ENCODE measurements around the gene PAXX. TPM values are rescaled to one million over a fixed set of nuclear protein-coding genes. Genes with fewer than 3 reads are reported as not detected.

PAXX gene
- total and polyA plus RNA-seq, 2 donors (not counting 1 experiment from before 2014, with no cell fraction given): 6.1 to 13.7 TPM

DNA sequence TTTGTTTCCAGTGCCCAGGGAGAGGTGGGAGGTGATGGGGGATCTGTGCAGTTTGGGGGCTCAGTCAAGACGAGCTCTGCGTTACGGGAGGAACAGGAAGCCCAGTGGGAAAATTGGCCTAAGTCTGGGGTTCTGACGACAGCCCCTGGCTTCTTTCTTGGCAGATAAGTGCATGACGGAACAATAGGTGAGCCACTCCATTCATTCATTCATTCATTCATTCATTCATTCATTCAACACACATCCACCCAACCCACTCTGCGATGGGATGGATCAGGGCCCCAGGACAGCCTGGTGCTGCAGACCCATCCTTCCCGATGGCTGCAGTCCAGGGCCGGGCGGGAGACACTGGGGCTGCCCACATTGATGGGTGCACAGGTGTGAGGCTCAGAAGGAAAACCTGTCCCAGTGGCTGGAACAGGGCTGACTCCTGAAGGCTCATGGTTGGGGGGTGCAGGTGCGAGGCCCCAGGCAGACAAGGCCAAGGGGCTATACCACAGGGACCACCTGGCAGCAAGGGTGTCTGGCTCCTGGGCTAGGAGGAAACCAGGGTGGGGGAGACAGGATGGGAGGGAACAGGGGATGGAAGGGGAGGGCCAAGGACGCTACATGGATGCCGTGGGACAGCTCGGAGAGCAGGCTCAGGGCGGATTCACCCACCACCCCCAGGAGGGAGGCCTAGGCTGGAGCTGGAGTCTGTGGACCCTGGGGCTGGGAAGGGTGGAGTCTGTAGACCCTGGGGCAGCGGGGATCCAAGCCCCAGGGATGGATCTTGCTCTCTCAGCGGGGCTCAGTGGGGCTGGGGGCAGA, 11.3 kb upstream of the PAXX start:
- no peak overlapping the region for H3K9ac ChIP-seq (ENCODE audit: insufficient read depth, low read length)
- H3K27ac ChIP-seq (ENCODE audit: insufficient read depth, low read length): no peak overlapping the region
- H3K79me2 ChIP-seq (ENCODE audit: control insufficient read depth, insufficient read depth, low read length): no peaks in the 10 kb centered on the region
- H3K9me3 ChIP-seq (ENCODE audit: control insufficient read depth, insufficient read depth, low read depth, low read length): no peaks in the 10 kb centered on the region
- no peaks in the 10 kb centered on the region for H3K4me1 ChIP-seq (ENCODE audit: control insufficient read depth, extremely low read depth, insufficient read depth, low read length)
- TF ChIP-seq EZH2 (IDR thresholded peaks at IDR 0.05; ENCODE audit: low read length, missing control alignments) (no peak), CTCF (conservative IDR thresholded peaks at IDR 0.05 in 1 of 2, IDR thresholded peaks at IDR 0.05 in 1 of 2; ENCODE audit: low read depth in 1 of 2, low read length in 2 of 2) (no peak)
- H3K27me3 ChIP-seq (ENCODE audit: control insufficient read depth, insufficient read depth, low read length): peaks cover 22% of the 10 kb centered on the region
- no peak overlapping the region for H2AFZ ChIP-seq (ENCODE audit: low read length)
- no peak overlapping the region for H3K4me3 ChIP-seq (replicated peaks in 1 of 4; ENCODE audit: control extremely low read depth in 1 of 4, insufficient read depth in 1 of 4, low read depth in 3 of 4, low read length in 4 of 4)
- no peaks in the 10 kb centered on the region for H3K36me3 ChIP-seq (ENCODE audit: control insufficient read depth, insufficient read depth, low read length)
- DNase-seq (ENCODE audit: low read depth in 2 of 2): no peak
- H4K20me1 ChIP-seq (ENCODE audit: control insufficient read depth, extremely low read depth, insufficient read depth, low read length): no peaks in the 10 kb centered on the region
- H3K4me2 ChIP-seq (ENCODE audit: extremely low read depth, insufficient read depth, low read length): no peak overlapping the region

GRCh38 chr9:136981588-136982231, 10.5 kb upstream of the PAXX start:
- Histone ChIP-seq H3K79me2 (ENCODE audit: control insufficient read depth, insufficient read depth, low read length) (no peaks in the 10 kb centered on the region), H3K4me1 (ENCODE audit: control insufficient read depth, extremely low read depth, insufficient read depth, low read length) (no peaks in the 10 kb centered on the region), H3K4me3 (replicated peaks in 1 of 4; ENCODE audit: control extremely low read depth in 1 of 4, insufficient read depth in 1 of 4, low read depth in 3 of 4, low read length in 4 of 4) (no peak overlapping the region), H3K36me3 (ENCODE audit: control insufficient read depth, insufficient read depth, low read length) (no peaks in the 10 kb centered on the region), H3K9me3 (ENCODE audit: control insufficient read depth, insufficient read depth, low read depth, low read length) (no peaks in the 10 kb centered on the region), H3K4me2 (ENCODE audit: extremely low read depth, insufficient read depth, low read length) (no peak overlapping the region), H3K27ac (ENCODE audit: insufficient read depth, low read length) (no peak overlapping the region), H3K9ac (ENCODE audit: insufficient read depth, low read length) (no peak overlapping the region), H3K27me3 (ENCODE audit: control insufficient read depth, insufficient read depth, low read length) (peaks cover 24% of the 10 kb centered on the region), H2AFZ (ENCODE audit: low read length) (no peak overlapping the region), H4K20me1 (ENCODE audit: control insufficient read depth, extremely low read depth, insufficient read depth, low read length) (no peaks in the 10 kb centered on the region)
- TF ChIP-seq EZH2 (IDR thresholded peaks at IDR 0.05; ENCODE audit: low read length, missing control alignments) (no peak), CTCF (conservative IDR thresholded peaks at IDR 0.05 in 1 of 2, IDR thresholded peaks at IDR 0.05 in 1 of 2; ENCODE audit: low read depth in 1 of 2, low read length in 2 of 2) (no peak)
- DNase-seq (ENCODE audit: low read depth in 2 of 2): no peak

- no peak for TF ChIP-seq CTCF (conservative IDR thresholded peaks at IDR 0.05 in 1 of 2, IDR thresholded peaks at IDR 0.05 in 1 of 2; ENCODE audit: low read depth in 1 of 2, low read length in 2 of 2)
- TF ChIP-seq EZH2 (IDR thresholded peaks at IDR 0.05; ENCODE audit: low read length, missing control alignments): no peak
- no peak within 1 kb of the TSS for H3K4me3 ChIP-seq (replicated peaks in 1 of 4; ENCODE audit: control extremely low read depth in 1 of 4, insufficient read depth in 1 of 4, low read depth in 3 of 4, low read length in 4 of 4)
- DNase-seq (ENCODE audit: low read depth in 2 of 2): no peak
- no peaks in the 10 kb centered on the region for H3K9me3 ChIP-seq (ENCODE audit: control insufficient read depth, insufficient read depth, low read depth, low read length)
- H3K27me3 ChIP-seq (ENCODE audit: control insufficient read depth, insufficient read depth, low read length): peaks cover 24% of the 10 kb centered on the region
- no peaks in the 10 kb centered on the region for H3K79me2 ChIP-seq (ENCODE audit: control insufficient read depth, insufficient read depth, low read length)
- H3K27ac ChIP-seq (ENCODE audit: insufficient read depth, low read length): no peak within 1 kb of the TSS
- H3K4me1 ChIP-seq (ENCODE audit: control insufficient read depth, extremely low read depth, insufficient read depth, low read length): no peaks in the 10 kb centered on the region
- H2AFZ ChIP-seq (ENCODE audit: low read length): no peak within 1 kb of the TSS
- no peaks in the 10 kb centered on the region for H4K20me1 ChIP-seq (ENCODE audit: control insufficient read depth, extremely low read depth, insufficient read depth, low read length)
- H3K4me2 ChIP-seq (ENCODE audit: extremely low read depth, insufficient read depth, low read length): no peak within 1 kb of the TSS
- H3K36me3 ChIP-seq (ENCODE audit: control insufficient read depth, insufficient read depth, low read length): no peaks in the 10 kb centered on the region
- no peak within 1 kb of the TSS for H3K9ac ChIP-seq (ENCODE audit: insufficient read depth, low read length)
Observed at GRCh38 chr9:136982232-136983051, 9.8 kb upstream of the PAXX start, which contains the start of gene LCNL1. Gene LCNL1, plus strand, starts transcription at chr9:136982993. Its CDS starts 594 bp downstream, at chr9:136983587.
